COR-L47 (cell line): ENCODE results near the gene CRB2.

Experiments used
- DNase-seq: peaks from one replicate; lab custom pipeline; 2025; lab: John Stamatoyannopoulos, UW

The CRB2 gene

GRCh38 chr9:123406691-123407216 is 50.8 kb downstream of the CRB2 start:
- peak; percentile 60 for DNase-seq

- DNase-seq: no peak
Measured at GRCh38 chr9:123407217-123407851, 51.3 kb downstream of the CRB2 start.

DNA sequence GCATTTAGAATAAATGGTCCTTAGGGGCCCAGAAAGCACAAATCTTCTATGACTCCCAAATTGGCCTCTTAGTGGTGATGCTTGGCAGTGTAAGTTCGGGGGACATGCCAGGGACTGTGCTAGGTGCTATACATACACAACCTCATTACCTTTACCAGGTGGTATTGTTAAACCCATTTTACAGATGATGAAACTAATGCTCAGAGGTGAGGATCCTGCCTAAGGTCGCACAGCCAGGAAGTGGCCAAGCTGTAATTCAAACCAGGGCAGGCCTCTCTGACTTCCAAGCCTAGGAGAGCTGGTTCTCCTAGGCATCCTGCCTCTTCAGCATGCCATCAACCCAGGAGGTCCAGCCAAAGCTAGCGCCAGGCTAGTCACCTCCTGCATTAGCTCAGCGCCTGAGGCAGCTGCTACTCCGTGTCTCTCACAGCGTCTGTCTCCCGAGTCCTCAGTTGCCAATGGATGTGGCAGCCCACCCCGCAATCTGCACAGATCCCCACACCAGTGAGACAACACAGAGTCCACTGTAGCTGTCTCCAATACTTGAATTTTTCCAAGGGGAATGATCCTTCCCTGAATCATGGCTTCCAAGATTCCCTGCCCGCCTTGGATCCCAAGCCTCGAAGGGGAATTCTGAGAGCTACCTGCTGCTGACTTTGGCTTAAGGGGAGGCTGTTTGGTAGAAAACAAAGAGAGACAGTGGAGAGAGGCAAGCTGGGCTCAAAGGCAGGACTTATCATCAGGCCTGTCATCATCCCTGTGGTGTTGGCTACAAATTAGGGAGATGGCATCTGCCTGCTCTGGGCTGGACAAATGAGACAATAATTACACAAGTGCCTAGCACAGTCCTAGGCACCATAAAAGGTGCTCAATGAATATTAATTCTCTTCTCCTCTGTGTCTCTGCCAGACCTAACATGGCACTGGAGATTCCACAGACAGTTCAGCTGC is 52.6 kb downstream of the CRB2 start:
- DNase-seq: no peak

DNA sequence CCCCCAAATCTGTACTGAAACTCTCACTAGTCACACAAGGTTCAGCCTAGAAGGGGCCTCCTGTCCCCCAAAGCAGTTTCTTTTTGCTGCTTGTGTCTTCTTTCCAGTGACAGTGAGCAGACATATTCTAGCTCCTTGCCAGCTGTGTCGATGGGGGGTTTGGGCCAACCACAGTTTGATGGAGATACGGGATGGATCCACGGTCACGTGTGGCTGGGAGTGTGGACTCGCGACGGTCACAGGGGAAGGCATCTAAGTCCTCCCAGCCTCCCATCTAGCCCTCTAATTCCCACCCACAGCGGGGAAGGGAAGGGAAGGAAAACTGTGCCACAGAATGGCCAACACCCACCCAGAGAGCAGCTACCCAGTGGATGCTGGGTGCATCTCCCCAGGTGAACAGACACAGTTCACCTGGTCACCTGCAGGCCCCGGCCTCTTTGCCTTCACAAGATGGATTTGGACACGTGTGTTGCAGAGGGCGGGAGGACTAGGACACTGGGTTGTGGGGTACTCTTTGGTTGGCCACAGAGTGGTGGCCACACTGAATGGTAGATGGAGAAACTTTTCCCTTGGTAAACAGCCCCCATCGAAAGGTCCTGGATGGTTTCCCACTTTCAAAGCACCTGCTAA is 54.4 kb downstream of the CRB2 start:
- DNase-seq: no peak

- DNase-seq: no peak
Measured at GRCh38 chr9:123411191-123411590, 55.2 kb downstream of the CRB2 start.

- DNase-seq: no peak
Measured at GRCh38 chr9:123411636-123412035, 55.6 kb downstream of the CRB2 start.

DNA sequence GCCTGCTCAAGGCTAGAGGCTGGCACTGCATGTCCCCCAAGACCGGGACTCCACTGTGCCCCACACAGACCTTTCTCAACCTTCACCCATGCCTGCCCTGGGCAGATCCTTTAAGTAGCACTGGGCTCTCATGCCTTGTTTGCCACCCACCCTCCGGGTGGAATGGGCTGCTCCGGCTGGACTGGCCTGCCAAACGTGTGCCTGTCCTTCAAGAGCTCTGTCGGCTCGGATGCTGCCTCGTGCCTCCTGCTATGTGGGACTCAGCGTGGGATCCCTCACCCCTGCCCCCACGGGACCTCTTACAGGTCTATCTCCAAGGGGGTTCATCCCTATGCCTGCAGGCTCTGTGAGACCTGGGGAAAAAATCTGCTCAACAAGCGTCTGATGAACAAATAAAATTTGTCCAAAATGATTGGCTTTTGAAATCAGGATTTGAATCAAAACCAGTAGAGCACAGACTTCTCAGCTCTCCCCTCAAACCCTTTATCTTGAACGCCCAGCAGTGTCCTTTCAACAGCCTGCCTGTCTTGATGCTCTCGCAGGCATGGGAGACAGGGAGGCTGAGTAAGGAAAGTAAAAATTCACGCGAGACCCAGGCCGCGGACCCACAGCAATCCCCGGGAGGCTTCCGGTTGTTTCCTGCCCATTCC is 56.3 kb downstream of the CRB2 start:
- no peak for DNase-seq

DNA sequence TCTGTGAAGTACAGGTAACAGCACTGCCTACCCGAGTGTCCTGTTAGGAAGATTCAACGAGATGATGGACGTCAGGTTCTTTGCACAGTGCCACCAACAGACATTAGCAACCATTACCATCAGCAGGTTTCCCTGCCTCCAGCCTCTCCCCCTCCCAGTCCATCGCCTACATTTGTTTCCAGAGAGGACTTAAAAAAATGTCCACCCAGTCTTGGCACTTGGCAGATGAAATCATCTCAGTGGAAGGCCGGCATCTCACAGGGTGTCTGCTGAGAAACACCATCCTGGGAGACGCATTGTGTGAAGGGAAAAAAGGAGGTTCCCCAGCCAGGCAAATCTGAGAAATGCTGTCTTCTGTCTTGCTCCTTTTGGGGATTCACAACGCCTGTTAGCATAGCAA is 58.2 kb downstream of the CRB2 start:
- no peak for DNase-seq

- no peak for DNase-seq
Measured at GRCh38 chr9:123414936-123415930, 59.2 kb downstream of the CRB2 start.

DNA sequence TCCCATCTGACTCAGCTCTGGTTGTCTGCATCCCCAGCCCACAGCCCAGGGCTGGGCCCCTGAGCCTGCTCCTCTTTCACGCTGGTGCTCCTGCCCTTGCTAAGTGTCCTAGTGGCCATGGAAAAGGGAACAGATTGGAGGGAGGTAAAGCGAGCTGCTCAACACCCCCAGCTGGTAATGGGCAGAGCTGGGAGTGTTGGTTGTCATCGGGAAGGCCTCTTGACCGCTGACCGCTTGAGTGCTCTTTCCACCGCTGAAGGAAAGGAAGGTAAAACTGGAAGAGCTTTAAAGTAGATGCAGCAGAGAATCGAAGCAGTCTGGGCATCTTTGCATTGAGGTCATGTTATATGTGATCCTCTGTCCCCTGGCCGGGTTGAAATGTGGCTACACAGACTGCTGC is 60.2 kb downstream of the CRB2 start:
- DNase-seq: no peak

GRCh38 chr9:123417289-123418051 is 61.5 kb downstream of the CRB2 start:
- no peak for DNase-seq

- DNase-seq: no peak
Measured at GRCh38 chr9:123418052-123418430, 62.0 kb downstream of the CRB2 start.

GRCh38 chr9:123418506-123418905 is 62.5 kb downstream of the CRB2 start:
- DNase-seq: no peak

GRCh38 chr9:123419091-123419490 is 63.1 kb downstream of the CRB2 start:
- no peak for DNase-seq

GRCh38 chr9:123419721-123420591 is 64.0 kb downstream of the CRB2 start:
- DNase-seq: no peak

DNA sequence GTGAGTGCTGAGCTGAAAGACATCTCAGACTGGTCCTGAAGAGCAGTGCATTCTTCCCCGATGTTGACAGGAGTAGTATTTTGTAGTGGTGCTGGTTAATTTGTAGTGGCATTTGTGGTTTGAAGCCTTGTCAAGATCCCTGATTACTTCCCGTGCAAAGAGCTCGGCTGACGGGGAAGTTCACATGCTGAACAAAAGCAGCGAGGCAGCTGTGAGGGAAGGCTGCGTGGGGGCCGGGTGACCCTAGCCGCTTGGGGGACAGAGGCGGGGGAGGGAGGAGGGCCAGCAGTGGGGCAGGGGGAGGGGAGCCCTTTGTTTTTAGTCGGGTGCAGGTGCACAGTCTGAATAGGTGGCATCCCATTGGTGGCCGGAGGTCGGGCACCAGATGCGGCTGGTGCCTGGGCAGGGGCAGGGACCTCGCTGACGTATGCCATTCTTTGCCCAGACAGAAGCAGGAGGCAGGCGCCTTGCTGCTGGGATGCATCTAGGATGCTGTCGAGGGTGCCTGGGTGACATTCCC is 64.7 kb downstream of the CRB2 start:
- no peak for DNase-seq

DNA sequence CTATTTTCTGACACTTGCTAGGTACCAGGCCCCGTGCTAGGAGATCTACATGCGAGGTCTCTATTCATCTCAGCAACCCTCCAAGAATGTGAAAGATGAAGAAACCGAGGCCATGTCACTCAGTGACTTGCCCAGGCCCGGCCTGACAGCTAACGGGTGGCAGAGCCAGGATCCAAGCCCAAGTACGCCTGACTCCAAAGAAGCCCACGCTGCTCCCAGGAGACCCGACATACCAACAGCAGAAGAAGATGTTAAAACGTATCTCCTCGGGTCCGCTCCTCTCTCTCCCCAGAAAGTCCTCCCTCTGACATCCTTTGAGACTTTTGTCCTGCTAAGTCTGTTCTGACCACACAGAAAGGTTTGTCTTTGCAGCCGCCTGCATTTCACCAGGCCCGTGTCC is 65.2 kb downstream of the CRB2 start:
- DNase-seq: no peak

DNA sequence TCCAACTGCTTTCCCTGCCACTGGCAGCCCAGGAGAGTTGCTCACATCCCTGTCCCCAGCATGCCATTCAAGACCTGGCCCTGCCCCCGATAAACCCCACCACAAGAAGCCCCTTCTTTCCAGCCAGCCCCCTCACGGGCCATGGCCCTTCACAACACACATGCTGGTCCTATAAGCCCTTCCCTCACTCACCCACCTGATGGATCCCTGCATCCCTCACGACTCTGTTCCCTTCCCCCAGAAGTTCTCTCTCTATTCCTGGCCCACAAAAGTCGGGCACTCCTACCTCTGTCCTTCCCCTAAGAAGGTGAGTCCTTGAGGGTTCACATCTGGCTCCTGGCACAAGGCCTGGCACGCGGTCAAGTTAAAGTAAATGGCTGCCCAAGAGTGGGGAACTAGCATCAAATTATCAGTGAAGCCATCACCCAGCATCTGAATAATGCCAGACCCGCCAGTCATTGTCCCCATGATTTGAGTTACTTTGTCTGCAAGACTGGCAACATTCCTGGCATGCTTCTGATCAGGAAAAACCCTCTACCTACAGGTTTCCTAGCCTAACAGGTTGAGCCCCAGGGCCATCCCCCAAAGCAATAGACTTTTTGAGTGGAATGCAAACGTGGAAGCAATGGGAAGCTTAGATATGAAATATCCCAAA is 65.9 kb downstream of the CRB2 start:
- DNase-seq: no peak
